HepG2 (cell line): Measurements from ENCODE around the gene PAPPA2.

Experiments
- EP300 ChIP-seq, 3 experiments: sonication (generic) in 1 of 3; formaldehyde crosslinking in 1 of 3; IDR thresholded peaks; 2 replicates each; pipeline versions ENCODE4 v1.5.1 to v1.6.1; 2011 to 2020; ENCODE audit warnings: low read depth in 2 of 3, low read length in 2 of 3, borderline replicate concordance in 1 of 3, improper control_type of control experiment in 1 of 3, mild to moderate bottlenecking in 1 of 3, missing genetic modification reagents in 1 of 3, moderate library complexity in 1 of 3
- JUND ChIP-seq: sonication (generic); formaldehyde crosslinking; IDR thresholded peaks from 2 replicates; pipeline ENCODE4 v1.8.0; 2022; ENCODE audit warnings: mild to moderate bottlenecking, missing genetic modification reagents
- KLF13 ChIP-seq: sonication (generic); formaldehyde crosslinking; IDR thresholded peaks from 2 replicates; pipeline ENCODE4 v1.4.0; 2020; ENCODE audit warnings: mild to moderate bottlenecking, missing genetic modification reagents
- MIER3 ChIP-seq: IDR thresholded peaks from 2 replicates; pipeline ENCODE4 v1.6.1; 2016; ENCODE audit warnings: missing compliant biosample characterization, borderline replicate concordance
- MTF1 ChIP-seq: sonication (generic); formaldehyde crosslinking; IDR thresholded peaks from 2 replicates; pipeline ENCODE4 v1.5.0; 2020; ENCODE audit warnings: missing genetic modification reagents
- POLR2A ChIP-seq, 2 experiments: IDR thresholded peaks; 2 replicates each; pipeline ENCODE4 v1.6.1; 2011; ENCODE audit warnings: low read depth in 2 of 2, low read length in 2 of 2, mild to moderate bottlenecking in 1 of 2, moderate library complexity in 1 of 2; ENCODE audit not compliant: insufficient read depth in 1 of 2
- SMARCC2 ChIP-seq: fragments of 450-650 bp; IDR thresholded peaks from 2 replicates; pipeline ENCODE4 v1.6.1; 2017; ENCODE audit warnings: antibody characterized with exemption, mild to moderate bottlenecking
- ZNF121 ChIP-seq: sonication (generic); formaldehyde crosslinking; IDR thresholded peaks from 2 replicates; pipeline ENCODE4 v1.5.0; 2020; ENCODE audit warnings: mild to moderate bottlenecking, missing genetic modification reagents
- ZNF44 ChIP-seq: sonication (generic); formaldehyde crosslinking; IDR thresholded peaks from 2 replicates; pipeline ENCODE4 v1.5.1; 2020; ENCODE audit warnings: mild to moderate bottlenecking, missing genetic modification reagents
- TF ChIP-seq, protein P1 (sequence below): sonication (generic); formaldehyde crosslinking; IDR thresholded peaks from 2 replicates; pipeline ENCODE4 v1.4.0; 2020; ENCODE audit warnings: missing genetic modification reagents
- TF ChIP-seq, protein P2 (sequence below): sonication (generic); formaldehyde crosslinking; IDR thresholded peaks from 2 replicates; pipeline ENCODE4 v1.4.0; 2020; ENCODE audit warnings: missing genetic modification reagents, borderline replicate concordance
- TF ChIP-seq, protein P3 (sequence below): sonication (generic); formaldehyde crosslinking; IDR thresholded peaks from 2 replicates; pipeline ENCODE4 v1.5.0; 2020; ENCODE audit warnings: mild to moderate bottlenecking, missing genetic modification reagents, moderate library complexity
- TF ChIP-seq, protein P4 (sequence below), 2 experiments: IDR thresholded peaks; 2 replicates each; pipeline ENCODE4 v1.6.1; 2011 to 2012; ENCODE audit warnings: low read length in 2 of 2, borderline replicate concordance in 1 of 2, low read depth in 1 of 2, mild to moderate bottlenecking in 1 of 2, moderate library complexity in 1 of 2

DNA sequence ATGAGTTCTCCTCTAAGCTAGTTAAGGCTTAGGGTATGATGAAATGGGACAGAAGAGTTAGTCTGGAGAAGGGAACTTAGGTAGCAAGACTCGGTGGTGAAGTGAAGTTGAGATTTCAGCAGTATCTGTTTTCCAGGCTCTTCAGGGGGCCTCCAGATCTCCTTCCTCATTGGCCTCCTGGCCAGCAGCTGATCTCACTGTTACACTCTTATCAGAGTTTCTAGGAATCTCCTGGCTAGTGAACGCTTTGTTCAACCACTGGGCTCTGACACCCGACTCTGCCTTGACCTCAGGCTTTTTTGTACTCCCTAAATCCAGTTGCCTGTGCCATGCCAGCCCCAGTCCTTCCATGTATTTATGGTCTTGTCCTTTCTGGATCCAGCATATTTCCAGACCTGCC lies 390.5 kb downstream of the PAPPA2 start:
- TF ChIP-seq, protein P1, sequence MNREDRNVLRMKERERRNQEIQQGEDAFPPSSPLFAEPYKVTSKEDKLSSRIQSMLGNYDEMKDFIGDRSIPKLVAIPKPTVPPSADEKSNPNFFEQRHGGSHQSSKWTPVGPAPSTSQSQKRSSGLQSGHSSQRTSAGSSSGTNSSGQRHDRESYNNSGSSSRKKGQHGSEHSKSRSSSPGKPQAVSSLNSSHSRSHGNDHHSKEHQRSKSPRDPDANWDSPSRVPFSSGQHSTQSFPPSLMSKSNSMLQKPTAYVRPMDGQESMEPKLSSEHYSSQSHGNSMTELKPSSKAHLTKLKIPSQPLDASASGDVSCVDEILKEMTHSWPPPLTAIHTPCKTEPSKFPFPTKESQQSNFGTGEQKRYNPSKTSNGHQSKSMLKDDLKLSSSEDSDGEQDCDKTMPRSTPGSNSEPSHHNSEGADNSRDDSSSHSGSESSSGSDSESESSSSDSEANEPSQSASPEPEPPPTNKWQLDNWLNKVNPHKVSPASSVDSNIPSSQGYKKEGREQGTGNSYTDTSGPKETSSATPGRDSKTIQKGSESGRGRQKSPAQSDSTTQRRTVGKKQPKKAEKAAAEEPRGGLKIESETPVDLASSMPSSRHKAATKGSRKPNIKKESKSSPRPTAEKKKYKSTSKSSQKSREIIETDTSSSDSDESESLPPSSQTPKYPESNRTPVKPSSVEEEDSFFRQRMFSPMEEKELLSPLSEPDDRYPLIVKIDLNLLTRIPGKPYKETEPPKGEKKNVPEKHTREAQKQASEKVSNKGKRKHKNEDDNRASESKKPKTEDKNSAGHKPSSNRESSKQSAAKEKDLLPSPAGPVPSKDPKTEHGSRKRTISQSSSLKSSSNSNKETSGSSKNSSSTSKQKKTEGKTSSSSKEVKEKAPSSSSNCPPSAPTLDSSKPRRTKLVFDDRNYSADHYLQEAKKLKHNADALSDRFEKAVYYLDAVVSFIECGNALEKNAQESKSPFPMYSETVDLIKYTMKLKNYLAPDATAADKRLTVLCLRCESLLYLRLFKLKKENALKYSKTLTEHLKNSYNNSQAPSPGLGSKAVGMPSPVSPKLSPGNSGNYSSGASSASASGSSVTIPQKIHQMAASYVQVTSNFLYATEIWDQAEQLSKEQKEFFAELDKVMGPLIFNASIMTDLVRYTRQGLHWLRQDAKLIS: no peak
- TF ChIP-seq MIER3 (CRISPR knock-in tag) (no peak), EP300 (IDR thresholded peaks at IDR 0.05; ENCODE audit: low read depth in 2 of 2, low read length in 2 of 2) (no peak), EP300 (CRISPR knock-in tag; IDR thresholded peaks at IDR 0.05; ENCODE audit: borderline replicate concordance) (no peak), KLF13 (CRISPR knock-in tag) (no peak), MTF1 (CRISPR knock-in tag) (no peak), JUND (CRISPR knock-in tag) (no peak), SMARCC2 (no peak), ZNF44 (CRISPR knock-in tag) (no peak), POLR2A (IDR thresholded peaks at IDR 0.05; ENCODE audit: insufficient read depth in 1 of 2, low read depth in 2 of 2, low read length in 2 of 2) (no peak), ZNF121 (CRISPR knock-in tag) (no peak)
- TF ChIP-seq, protein P2, sequence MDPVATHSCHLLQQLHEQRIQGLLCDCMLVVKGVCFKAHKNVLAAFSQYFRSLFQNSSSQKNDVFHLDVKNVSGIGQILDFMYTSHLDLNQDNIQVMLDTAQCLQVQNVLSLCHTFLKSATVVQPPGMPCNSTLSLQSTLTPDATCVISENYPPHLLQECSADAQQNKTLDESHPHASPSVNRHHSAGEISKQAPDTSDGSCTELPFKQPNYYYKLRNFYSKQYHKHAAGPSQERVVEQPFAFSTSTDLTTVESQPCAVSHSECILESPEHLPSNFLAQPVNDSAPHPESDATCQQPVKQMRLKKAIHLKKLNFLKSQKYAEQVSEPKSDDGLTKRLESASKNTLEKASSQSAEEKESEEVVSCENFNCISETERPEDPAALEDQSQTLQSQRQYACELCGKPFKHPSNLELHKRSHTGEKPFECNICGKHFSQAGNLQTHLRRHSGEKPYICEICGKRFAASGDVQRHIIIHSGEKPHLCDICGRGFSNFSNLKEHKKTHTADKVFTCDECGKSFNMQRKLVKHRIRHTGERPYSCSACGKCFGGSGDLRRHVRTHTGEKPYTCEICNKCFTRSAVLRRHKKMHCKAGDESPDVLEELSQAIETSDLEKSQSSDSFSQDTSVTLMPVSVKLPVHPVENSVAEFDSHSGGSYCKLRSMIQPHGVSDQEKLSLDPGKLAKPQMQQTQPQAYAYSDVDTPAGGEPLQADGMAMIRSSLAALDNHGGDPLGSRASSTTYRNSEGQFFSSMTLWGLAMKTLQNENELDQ (CRISPR knock-in tag): no peak
- TF ChIP-seq, protein P3, sequence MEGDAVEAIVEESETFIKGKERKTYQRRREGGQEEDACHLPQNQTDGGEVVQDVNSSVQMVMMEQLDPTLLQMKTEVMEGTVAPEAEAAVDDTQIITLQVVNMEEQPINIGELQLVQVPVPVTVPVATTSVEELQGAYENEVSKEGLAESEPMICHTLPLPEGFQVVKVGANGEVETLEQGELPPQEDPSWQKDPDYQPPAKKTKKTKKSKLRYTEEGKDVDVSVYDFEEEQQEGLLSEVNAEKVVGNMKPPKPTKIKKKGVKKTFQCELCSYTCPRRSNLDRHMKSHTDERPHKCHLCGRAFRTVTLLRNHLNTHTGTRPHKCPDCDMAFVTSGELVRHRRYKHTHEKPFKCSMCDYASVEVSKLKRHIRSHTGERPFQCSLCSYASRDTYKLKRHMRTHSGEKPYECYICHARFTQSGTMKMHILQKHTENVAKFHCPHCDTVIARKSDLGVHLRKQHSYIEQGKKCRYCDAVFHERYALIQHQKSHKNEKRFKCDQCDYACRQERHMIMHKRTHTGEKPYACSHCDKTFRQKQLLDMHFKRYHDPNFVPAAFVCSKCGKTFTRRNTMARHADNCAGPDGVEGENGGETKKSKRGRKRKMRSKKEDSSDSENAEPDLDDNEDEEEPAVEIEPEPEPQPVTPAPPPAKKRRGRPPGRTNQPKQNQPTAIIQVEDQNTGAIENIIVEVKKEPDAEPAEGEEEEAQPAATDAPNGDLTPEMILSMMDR (CRISPR knock-in tag): no peak
- TF ChIP-seq, protein P4, sequence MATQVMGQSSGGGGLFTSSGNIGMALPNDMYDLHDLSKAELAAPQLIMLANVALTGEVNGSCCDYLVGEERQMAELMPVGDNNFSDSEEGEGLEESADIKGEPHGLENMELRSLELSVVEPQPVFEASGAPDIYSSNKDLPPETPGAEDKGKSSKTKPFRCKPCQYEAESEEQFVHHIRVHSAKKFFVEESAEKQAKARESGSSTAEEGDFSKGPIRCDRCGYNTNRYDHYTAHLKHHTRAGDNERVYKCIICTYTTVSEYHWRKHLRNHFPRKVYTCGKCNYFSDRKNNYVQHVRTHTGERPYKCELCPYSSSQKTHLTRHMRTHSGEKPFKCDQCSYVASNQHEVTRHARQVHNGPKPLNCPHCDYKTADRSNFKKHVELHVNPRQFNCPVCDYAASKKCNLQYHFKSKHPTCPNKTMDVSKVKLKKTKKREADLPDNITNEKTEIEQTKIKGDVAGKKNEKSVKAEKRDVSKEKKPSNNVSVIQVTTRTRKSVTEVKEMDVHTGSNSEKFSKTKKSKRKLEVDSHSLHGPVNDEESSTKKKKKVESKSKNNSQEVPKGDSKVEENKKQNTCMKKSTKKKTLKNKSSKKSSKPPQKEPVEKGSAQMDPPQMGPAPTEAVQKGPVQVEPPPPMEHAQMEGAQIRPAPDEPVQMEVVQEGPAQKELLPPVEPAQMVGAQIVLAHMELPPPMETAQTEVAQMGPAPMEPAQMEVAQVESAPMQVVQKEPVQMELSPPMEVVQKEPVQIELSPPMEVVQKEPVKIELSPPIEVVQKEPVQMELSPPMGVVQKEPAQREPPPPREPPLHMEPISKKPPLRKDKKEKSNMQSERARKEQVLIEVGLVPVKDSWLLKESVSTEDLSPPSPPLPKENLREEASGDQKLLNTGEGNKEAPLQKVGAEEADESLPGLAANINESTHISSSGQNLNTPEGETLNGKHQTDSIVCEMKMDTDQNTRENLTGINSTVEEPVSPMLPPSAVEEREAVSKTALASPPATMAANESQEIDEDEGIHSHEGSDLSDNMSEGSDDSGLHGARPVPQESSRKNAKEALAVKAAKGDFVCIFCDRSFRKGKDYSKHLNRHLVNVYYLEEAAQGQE (IDR thresholded peaks at IDR 0.05; ENCODE audit: borderline replicate concordance in 1 of 2, low read depth in 1 of 2, low read length in 2 of 2): no peak
